ENCODE measurements around the gene WHRN.

WHRN gene

GRCh38 chr9:114448706-114449105 is 56.6 kb downstream of the WHRN start:
- Histone ChIP-seq H3K9me3 (ENCODE audit: control insufficient read depth, low read length) (no peaks in the 10 kb centered on the region), H3K4me3 (ENCODE audit: extremely low read depth, insufficient read depth, low read length, poor library complexity, severe bottlenecking) (no peak overlapping the region), H3K27ac (ENCODE audit: low read depth, low read length, severe bottlenecking) (no peak overlapping the region), H3K36me3 (ENCODE audit: control insufficient read depth, insufficient read depth, low read length) (no peaks in the 10 kb centered on the region), H3K4me1 (ENCODE audit: control insufficient read depth, insufficient read depth, low read length, poor library complexity, severe bottlenecking) (no peaks in the 10 kb centered on the region)
- WGBS, 2 experiments (ENCODE audit: insufficient coverage in 2 of 2), result 85 to 100% methylated on average over 1 of the region's 2 CpGs

GRCh38 chr9:114446672-114447450 is 58.4 kb downstream of the WHRN start:
- Histone ChIP-seq H3K36me3 (ENCODE audit: control insufficient read depth, insufficient read depth, low read length) (no peaks in the 10 kb centered on the region), H3K4me1 (ENCODE audit: control insufficient read depth, insufficient read depth, low read length, poor library complexity, severe bottlenecking) (no peaks in the 10 kb centered on the region), H3K9me3 (ENCODE audit: control insufficient read depth, low read length) (no peaks in the 10 kb centered on the region), H3K27ac (ENCODE audit: low read depth, low read length, severe bottlenecking) (no peak overlapping the region), H3K4me3 (ENCODE audit: extremely low read depth, insufficient read depth, low read length, poor library complexity, severe bottlenecking) (no peak overlapping the region)
- 80 to 84% methylated on average over 4 to 7 of the region's 8 CpGs for WGBS, 2 experiments (ENCODE audit: insufficient coverage in 2 of 2)

- H3K4me3 ChIP-seq (ENCODE audit: extremely low read depth, insufficient read depth, low read length, poor library complexity, severe bottlenecking), result no peak overlapping the region
- no peaks in the 10 kb centered on the region for H3K36me3 ChIP-seq (ENCODE audit: control insufficient read depth, insufficient read depth, low read length)
- WGBS, 2 experiments (ENCODE audit: insufficient coverage in 2 of 2), result 76 to 100% methylated on average over 1 to 2 of the region's 4 CpGs
- H3K4me1 ChIP-seq (ENCODE audit: control insufficient read depth, insufficient read depth, low read length, poor library complexity, severe bottlenecking), result no peaks in the 10 kb centered on the region
- H3K9me3 ChIP-seq (ENCODE audit: control insufficient read depth, low read length), result no peaks in the 10 kb centered on the region
- no peak overlapping the region for H3K27ac ChIP-seq (ENCODE audit: low read depth, low read length, severe bottlenecking)
These were observed 59.2 kb downstream of the WHRN start for GRCh38 chr9:114446036-114446435.

GRCh38 chr9:114445616-114446015 is 59.7 kb downstream of the WHRN start:
- no peaks in the 10 kb centered on the region for H3K9me3 ChIP-seq (ENCODE audit: control insufficient read depth, low read length)
- no peak overlapping the region for H3K27ac ChIP-seq (ENCODE audit: low read depth, low read length, severe bottlenecking)
- H3K4me3 ChIP-seq (ENCODE audit: extremely low read depth, insufficient read depth, low read length, poor library complexity, severe bottlenecking), result no peak overlapping the region
- no peaks in the 10 kb centered on the region for H3K36me3 ChIP-seq (ENCODE audit: control insufficient read depth, insufficient read depth, low read length)
- H3K4me1 ChIP-seq (ENCODE audit: control insufficient read depth, insufficient read depth, low read length, poor library complexity, severe bottlenecking), result no peaks in the 10 kb centered on the region
- WGBS, 2 experiments (ENCODE audit: insufficient coverage in 2 of 2), result 93 to 100% methylated on average over 2 of the region's 5 CpGs

- H3K4me1 ChIP-seq (ENCODE audit: control insufficient read depth, insufficient read depth, low read length, poor library complexity, severe bottlenecking), result no peaks in the 10 kb centered on the region
- no peaks in the 10 kb centered on the region for H3K9me3 ChIP-seq (ENCODE audit: control insufficient read depth, low read length)
- H3K36me3 ChIP-seq (ENCODE audit: control insufficient read depth, insufficient read depth, low read length), result no peaks in the 10 kb centered on the region
- H3K27ac ChIP-seq (ENCODE audit: low read depth, low read length, severe bottlenecking), result no peak overlapping the region
- WGBS, 2 experiments (ENCODE audit: insufficient coverage in 2 of 2), result no CpG with 5 or more reads among the region's 1 CpG
- H3K4me3 ChIP-seq (ENCODE audit: extremely low read depth, insufficient read depth, low read length, poor library complexity, severe bottlenecking), result no peak overlapping the region
These were observed 63.3 kb downstream of the WHRN start for GRCh38 chr9:114442022-114442421.

- H3K4me1 ChIP-seq (ENCODE audit: control insufficient read depth, insufficient read depth, low read length, poor library complexity, severe bottlenecking), result no peaks in the 10 kb centered on the region
- no peak overlapping the region for H3K4me3 ChIP-seq (ENCODE audit: extremely low read depth, insufficient read depth, low read length, poor library complexity, severe bottlenecking)
- no peak overlapping the region for H3K27ac ChIP-seq (ENCODE audit: low read depth, low read length, severe bottlenecking)
- no peaks in the 10 kb centered on the region for H3K36me3 ChIP-seq (ENCODE audit: control insufficient read depth, insufficient read depth, low read length)
- WGBS, 2 experiments (ENCODE audit: insufficient coverage in 2 of 2), result 63 to 71% methylated on average over 2 of the region's 2 CpGs
- H3K9me3 ChIP-seq (ENCODE audit: control insufficient read depth, low read length), result no peaks in the 10 kb centered on the region
These were observed 67.8 kb downstream of the WHRN start for GRCh38 chr9:114437401-114437893.

- WGBS, 2 experiments (ENCODE audit: insufficient coverage in 2 of 2), result 33 to 34% methylated on average over 6 to 7 of the region's 9 CpGs
These were observed 70.4 kb downstream of the WHRN start for GRCh38 chr9:114434878-114435311.

GRCh38 chr9:114433720-114434255 is 71.5 kb downstream of the WHRN start:
- Histone ChIP-seq H3K36me3 (ENCODE audit: control insufficient read depth, insufficient read depth, low read length) (no peaks in the 10 kb centered on the region), H3K27ac (ENCODE audit: low read depth, low read length, severe bottlenecking) (no peak overlapping the region), H3K4me3 (ENCODE audit: extremely low read depth, insufficient read depth, low read length, poor library complexity, severe bottlenecking) (no peak overlapping the region), H3K9me3 (ENCODE audit: control insufficient read depth, low read length) (no peaks in the 10 kb centered on the region), H3K4me1 (ENCODE audit: control insufficient read depth, insufficient read depth, low read length, poor library complexity, severe bottlenecking) (no peaks in the 10 kb centered on the region)
- 76 to 90% methylated on average over 5 of the region's 6 CpGs for WGBS, 2 experiments (ENCODE audit: insufficient coverage in 2 of 2)

More at GRCh38 chr9:114434878-114435311, 70.4 kb downstream of the WHRN start:
- no peak overlapping the region for H3K27ac ChIP-seq (ENCODE audit: low read depth, low read length, severe bottlenecking)
- no peaks in the 10 kb centered on the region for H3K4me1 ChIP-seq (ENCODE audit: control insufficient read depth, insufficient read depth, low read length, poor library complexity, severe bottlenecking)
- H3K36me3 ChIP-seq (ENCODE audit: control insufficient read depth, insufficient read depth, low read length), result no peaks in the 10 kb centered on the region
- no peaks in the 10 kb centered on the region for H3K9me3 ChIP-seq (ENCODE audit: control insufficient read depth, low read length)
- no peak overlapping the region for H3K4me3 ChIP-seq (ENCODE audit: extremely low read depth, insufficient read depth, low read length, poor library complexity, severe bottlenecking)

GRCh38 chr9:114433086-114433485 is 72.2 kb downstream of the WHRN start:
- Histone ChIP-seq H3K4me1 (ENCODE audit: control insufficient read depth, insufficient read depth, low read length, poor library complexity, severe bottlenecking) (no peaks in the 10 kb centered on the region), H3K27ac (ENCODE audit: low read depth, low read length, severe bottlenecking) (no peak overlapping the region), H3K4me3 (ENCODE audit: extremely low read depth, insufficient read depth, low read length, poor library complexity, severe bottlenecking) (no peak overlapping the region), H3K36me3 (ENCODE audit: control insufficient read depth, insufficient read depth, low read length) (no peaks in the 10 kb centered on the region), H3K9me3 (ENCODE audit: control insufficient read depth, low read length) (no peaks in the 10 kb centered on the region)
- WGBS, 2 experiments (ENCODE audit: insufficient coverage in 2 of 2), result 87 to 88% methylated on average over 9 to 13 of the region's 15 CpGs

- Histone ChIP-seq H3K9me3 (ENCODE audit: control insufficient read depth, low read length) (no peaks in the 10 kb centered on the region), H3K36me3 (ENCODE audit: control insufficient read depth, insufficient read depth, low read length) (no peaks in the 10 kb centered on the region), H3K4me3 (ENCODE audit: extremely low read depth, insufficient read depth, low read length, poor library complexity, severe bottlenecking) (no peak overlapping the region), H3K27ac (ENCODE audit: low read depth, low read length, severe bottlenecking) (no peak overlapping the region), H3K4me1 (ENCODE audit: control insufficient read depth, insufficient read depth, low read length, poor library complexity, severe bottlenecking) (no peaks in the 10 kb centered on the region)
- 0 to 78% methylated on average over 1 to 6 of the region's 6 CpGs for WGBS, 2 experiments (ENCODE audit: insufficient coverage in 2 of 2)
These were observed 72.8 kb downstream of the WHRN start for GRCh38 chr9:114432323-114433067.

Measured in mesodermal cell (in vitro differentiated cells).